Suprapubic skin (tissue), 4 donors: Measurements from ENCODE around the gene CACNA1H. TPM values are rescaled to one million over a fixed set of nuclear protein-coding genes. Genes with fewer than 3 reads are reported as not detected.

ENCODE experiments used
- DNase-seq, 2 donors: peaks; one replicate each; pipeline ENCODE4 v3.0.0-alpha.2; 2019; ENCODE audit warnings: low spot score in 2 of 2
- H3K27ac ChIP-seq: fragments of 200-600 bp; sonication (generic); one replicate; pipeline ENCODE4 v1.5.1; 2019
- H3K27me3 ChIP-seq: fragments of 200-600 bp; sonication (generic); one replicate; pipeline ENCODE4 v1.5.1; 2019
- H3K36me3 ChIP-seq: fragments of 200-600 bp; sonication (generic); one replicate; pipeline ENCODE4 v1.5.1; 2019
- H3K4me1 ChIP-seq: fragments of 200-600 bp; sonication (generic); one replicate; pipeline ENCODE4 v1.5.1; 2019
- H3K4me3 ChIP-seq: fragments of 200-600 bp; sonication (generic); one replicate; pipeline ENCODE4 v1.5.1; 2019; ENCODE audit warnings: mild to moderate bottlenecking
- H3K9me3 ChIP-seq: fragments of 200-600 bp; sonication (generic); one replicate; pipeline ENCODE4 v1.5.1; 2019
- CTCF ChIP-seq, 2 donors: fragments of 200-600 bp in 1 of 2; fragments of 450-650 bp in 1 of 2; sonication (generic) in 1 of 2; IDR thresholded peaks; one replicate each; pipeline ENCODE4 v1.5.1; 2016 to 2019; ENCODE audit warnings: antibody characterized with exemption in 2 of 2, mild to moderate bottlenecking in 1 of 2, moderate library complexity in 1 of 2
- EP300 ChIP-seq: sonication (generic); formaldehyde crosslinking; IDR thresholded peaks from one replicate; pipeline ENCODE4 v1.6.1; 2017; ENCODE audit warnings: antibody characterized with exemption
- POLR2A ChIP-seq, 2 donors: fragments of 450-650 bp; IDR thresholded peaks; one replicate each; pipeline ENCODE4 v1.6.1; 2017; ENCODE audit warnings: antibody characterized with exemption in 2 of 2, mild to moderate bottlenecking in 2 of 2, moderate library complexity in 2 of 2
- POLR2AphosphoS5 ChIP-seq, 3 donors: sonication (generic); formaldehyde crosslinking; IDR thresholded peaks; one replicate each; pipeline ENCODE4 v1.6.1; 2017; ENCODE audit warnings: antibody characterized with exemption in 3 of 3
- WGBS: methylation state at CpG from one replicate; pipeline ENCODE4 v1.1.5; 2018; 5-methylcytosine and 5-hydroxymethylcytosine counted together
- total RNA-seq, 4 donors: library from RNA; depleted of rRNA; stranded (reverse); fragments of >200 nt; gene quantifications; one replicate each; pipeline ENCODE4 v1.1.0, GENCODE V29; 2016

The CACNA1H gene
- total RNA-seq, 4 donors from 2014 or later: 19.4 to 167 (median 38.4) TPM

GRCh38 chr16:1168837-1169236, 15.9 kb downstream of the CACNA1H start:
- Histone ChIP-seq H3K27ac (no peak overlapping the region), H3K36me3 (no peaks in the 10 kb centered on the region), H3K27me3 (peaks cover 72% of the 10 kb centered on the region), H3K4me1 (no peaks in the 10 kb centered on the region), H3K9me3 (no peaks in the 10 kb centered on the region), H3K4me3 (no peak overlapping the region)
- 78% methylated on average over 11 of the region's 18 CpGs for WGBS
- no peak for TF ChIP-seq POLR2AphosphoS5 (IDR thresholded peaks at IDR 0.05)
- no peak for DNase-seq

GRCh38 chr16:1169285-1170075, 16.6 kb downstream of the CACNA1H start:
- no peak overlapping the region for H3K4me3 ChIP-seq
- 48% methylated on average over 17 of the region's 45 CpGs for whole genome bisulfite sequencing
- TF ChIP-seq EP300: no peak
- no peak for TF ChIP-seq POLR2AphosphoS5 (IDR thresholded peaks at IDR 0.05)
- TF ChIP-seq POLR2A (IDR thresholded peaks at IDR 0.05): no peak
- no peak for TF ChIP-seq CTCF (IDR thresholded peaks at IDR 0.05)
- no peaks in the 10 kb centered on the region for H3K36me3 ChIP-seq
- H3K27ac ChIP-seq: no peak overlapping the region
- peaks cover 78% of the 10 kb centered on the region for H3K27me3 ChIP-seq
- no peaks in the 10 kb centered on the region for H3K9me3 ChIP-seq
- no peaks in the 10 kb centered on the region for H3K4me1 ChIP-seq
- no peak for DNase-seq

- H3K4me1 ChIP-seq: no peaks in the 10 kb centered on the region
- no peak overlapping the region for H3K4me3 ChIP-seq
- H3K9me3 ChIP-seq: no peaks in the 10 kb centered on the region
- peaks cover 78% of the 10 kb centered on the region for H3K27me3 ChIP-seq
- H3K36me3 ChIP-seq: no peaks in the 10 kb centered on the region
- no peak for DNase-seq
- WGBS: 57% methylated on average over 4 of the region's 13 CpGs
- no peak overlapping the region for H3K27ac ChIP-seq
- TF ChIP-seq CTCF (IDR thresholded peaks at IDR 0.05) (no peak), POLR2AphosphoS5 (IDR thresholded peaks at IDR 0.05) (no peak), EP300 (no peak), POLR2A (IDR thresholded peaks at IDR 0.05) (no peak)
Measured at GRCh38 chr16:1170076-1170418, 17.1 kb downstream of the CACNA1H start.

- WGBS: 60% methylated on average over 3 of the region's 12 CpGs
- Histone ChIP-seq H3K4me1 (no peaks in the 10 kb centered on the region), H3K36me3 (no peaks in the 10 kb centered on the region), H3K4me3 (no peak overlapping the region), H3K27me3 (peaks cover 80% of the 10 kb centered on the region), H3K27ac (no peak overlapping the region), H3K9me3 (no peaks in the 10 kb centered on the region)
- no peak for DNase-seq
- TF ChIP-seq POLR2AphosphoS5 (IDR thresholded peaks at IDR 0.05) (no peak), POLR2A (IDR thresholded peaks at IDR 0.05) (no peak), EP300 (no peak), CTCF (IDR thresholded peaks at IDR 0.05) (no peak)
Measured at GRCh38 chr16:1171001-1171400, 18.1 kb downstream of the CACNA1H start.

- Histone ChIP-seq H3K36me3 (no peaks in the 10 kb centered on the region), H3K27ac (no peak overlapping the region), H3K4me1 (no peaks in the 10 kb centered on the region), H3K9me3 (no peaks in the 10 kb centered on the region), H3K4me3 (no peak overlapping the region), H3K27me3 (peaks cover 85% of the 10 kb centered on the region)
- no peak for TF ChIP-seq POLR2A (IDR thresholded peaks at IDR 0.05)
- no peak for TF ChIP-seq POLR2AphosphoS5 (IDR thresholded peaks at IDR 0.05)
- no peak for TF ChIP-seq EP300
- TF ChIP-seq CTCF (IDR thresholded peaks at IDR 0.05): no peak
- WGBS: 86% methylated on average over 7 of the region's 36 CpGs
- no peak for DNase-seq
Measured at GRCh38 chr16:1171854-1172428, 19.0 kb downstream of the CACNA1H start.
